ENCODE data around the gene UBE2V1.

DNA sequence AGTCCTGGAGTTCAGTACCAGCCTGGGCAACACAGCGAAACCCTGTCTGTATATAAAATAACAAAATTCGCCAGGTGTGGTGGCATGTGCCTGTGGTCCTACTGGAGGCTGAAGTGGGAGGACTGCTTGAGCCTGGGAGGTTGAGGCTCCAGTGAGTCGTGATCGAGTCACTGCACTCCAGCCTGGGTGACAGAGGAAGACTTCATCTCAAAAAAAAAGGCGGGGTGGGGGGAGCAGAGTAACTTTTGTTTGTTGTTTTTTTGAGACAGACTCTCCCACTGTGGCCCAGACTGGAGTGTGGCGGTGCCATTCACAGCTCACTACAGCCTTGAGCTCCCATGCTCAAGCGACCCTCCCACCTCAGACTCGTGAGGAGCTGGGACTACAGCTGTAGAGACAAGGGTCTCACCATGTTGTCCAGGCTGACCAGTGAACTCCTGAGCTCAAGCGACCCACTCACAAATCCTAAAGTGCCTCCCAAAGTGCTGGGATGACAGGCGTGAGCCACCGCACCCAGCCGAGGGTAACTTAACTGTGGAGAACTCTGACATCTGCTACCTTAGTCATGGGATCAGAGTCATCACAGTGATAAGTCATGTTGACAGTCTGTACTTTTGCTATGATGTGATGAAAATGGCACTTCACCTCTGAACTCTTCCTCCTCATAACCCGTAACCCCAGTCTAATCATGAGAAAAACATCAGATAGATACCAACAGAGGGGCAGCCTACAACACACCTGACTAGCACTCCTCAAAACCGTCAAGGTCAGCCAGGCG, 24.1 kb upstream of the UBE2V1 start:
- TF ChIP-seq CTCF (IDR thresholded peaks at IDR 0.05; ENCODE audit: low read length), result no peak
- no peak for TF ChIP-seq EZH2 (optimal IDR thresholded peaks at IDR 0.05; ENCODE audit: low read depth, low read length)
- TF ChIP-seq EZH2phosphoT487 (IDR thresholded peaks at IDR 0.05; ENCODE audit: low read length), result no peak
